ENCODE data around the gene KIF16B. TPM values are rescaled to one million over a fixed set of nuclear protein-coding genes. Genes with fewer than 3 reads are reported as not detected.

Gene KIF16B
- total RNA-seq, 1 experiment from 2014 or later, result 15.8 TPM

DNA sequence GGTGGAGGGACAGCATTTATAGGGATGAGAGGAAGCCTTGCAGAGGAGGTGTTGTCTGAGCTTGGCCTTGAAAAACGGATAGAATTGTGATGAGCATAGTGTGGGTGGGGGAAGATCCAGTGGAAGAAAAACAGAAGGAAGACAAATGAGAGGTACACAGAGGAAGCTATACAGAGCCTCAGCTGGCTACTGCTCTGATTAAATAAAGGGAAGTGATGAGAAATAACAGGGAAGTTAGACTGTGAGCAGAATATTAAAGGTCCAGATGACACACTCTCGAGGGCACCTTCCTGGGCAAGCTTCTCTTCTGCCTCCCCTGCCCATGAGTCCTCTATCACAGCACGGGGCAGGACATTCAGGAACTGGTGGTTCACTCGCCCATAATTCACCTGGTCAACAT lies 182.3 kb downstream of the KIF16B start:
- DNase-seq (ENCODE audit: unreplicated experiment), result no peak
- intact Hi-C loops (cut with micrococcal nuclease), result no loop called here
- BruUV-seq (replicated peaks), result no TSS peak
- Mint-ChIP-seq H3K4me1 (ENCODE audit: insufficient read depth, unreplicated experiment) (no peaks in the 10 kb centered on the region), H3K9me3 (ENCODE audit: unreplicated experiment) (no peaks in the 10 kb centered on the region), H3K27me3 (ENCODE audit: insufficient read depth, unreplicated experiment) (no peaks in the 10 kb centered on the region), H3K4me3 (ENCODE audit: unreplicated experiment) (no peak overlapping the region), H3K36me3 (ENCODE audit: insufficient read depth, unreplicated experiment) (peaks cover 5% of the 10 kb centered on the region), H3K27ac (ENCODE audit: low read depth, unreplicated experiment) (no peak overlapping the region)
- ChIA-PET POLR2A (no interaction called here), CTCF (interaction anchor here (0.5 kb wide), 1 partner anchor 362 kb away, joined by 3 read pairs; no protein-coding TSS in a partner anchor)
- TF ChIP-seq, protein P1, sequence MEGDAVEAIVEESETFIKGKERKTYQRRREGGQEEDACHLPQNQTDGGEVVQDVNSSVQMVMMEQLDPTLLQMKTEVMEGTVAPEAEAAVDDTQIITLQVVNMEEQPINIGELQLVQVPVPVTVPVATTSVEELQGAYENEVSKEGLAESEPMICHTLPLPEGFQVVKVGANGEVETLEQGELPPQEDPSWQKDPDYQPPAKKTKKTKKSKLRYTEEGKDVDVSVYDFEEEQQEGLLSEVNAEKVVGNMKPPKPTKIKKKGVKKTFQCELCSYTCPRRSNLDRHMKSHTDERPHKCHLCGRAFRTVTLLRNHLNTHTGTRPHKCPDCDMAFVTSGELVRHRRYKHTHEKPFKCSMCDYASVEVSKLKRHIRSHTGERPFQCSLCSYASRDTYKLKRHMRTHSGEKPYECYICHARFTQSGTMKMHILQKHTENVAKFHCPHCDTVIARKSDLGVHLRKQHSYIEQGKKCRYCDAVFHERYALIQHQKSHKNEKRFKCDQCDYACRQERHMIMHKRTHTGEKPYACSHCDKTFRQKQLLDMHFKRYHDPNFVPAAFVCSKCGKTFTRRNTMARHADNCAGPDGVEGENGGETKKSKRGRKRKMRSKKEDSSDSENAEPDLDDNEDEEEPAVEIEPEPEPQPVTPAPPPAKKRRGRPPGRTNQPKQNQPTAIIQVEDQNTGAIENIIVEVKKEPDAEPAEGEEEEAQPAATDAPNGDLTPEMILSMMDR (IDR thresholded peaks at IDR 0.05; ENCODE audit: unreplicated experiment), result no peak

DNA sequence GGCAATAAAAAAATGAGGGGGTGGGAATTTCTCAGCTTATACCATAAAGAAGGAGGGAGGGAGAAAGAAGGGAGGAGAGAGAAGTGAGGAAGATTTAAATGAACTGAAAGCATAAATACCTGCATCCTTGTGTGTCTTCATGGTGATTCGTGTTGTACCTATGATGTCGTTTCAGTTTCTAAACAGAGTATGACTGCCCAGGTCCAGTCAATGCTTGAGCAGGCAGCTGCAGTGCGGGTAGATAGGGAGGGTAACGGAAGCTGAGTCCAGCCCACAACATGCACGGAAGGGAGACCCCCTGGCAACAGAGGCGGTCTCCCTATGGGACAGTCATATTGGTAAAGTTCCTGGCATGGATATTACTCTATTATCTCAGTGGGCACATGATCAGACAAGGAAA lies 184.5 kb downstream of the KIF16B start:
- CTCF ChIA-PET, result no interaction called here
- no peaks in the 10 kb centered on the region for H3K27me3 Mint-ChIP-seq (ENCODE audit: insufficient read depth, unreplicated experiment)
- no peak overlapping the region for H3K27ac Mint-ChIP-seq (ENCODE audit: low read depth, unreplicated experiment)
- intact Hi-C loops (cut with micrococcal nuclease), result no loop called here
- H3K4me3 Mint-ChIP-seq (ENCODE audit: unreplicated experiment), result no peak overlapping the region
- TF ChIP-seq, protein P1 (IDR thresholded peaks at IDR 0.05; ENCODE audit: unreplicated experiment), result no peak
- no TSS peak for BruUV-seq (replicated peaks)
- peaks cover 12% of the 10 kb centered on the region for H3K36me3 Mint-ChIP-seq (ENCODE audit: insufficient read depth, unreplicated experiment)
- no peaks in the 10 kb centered on the region for H3K4me1 Mint-ChIP-seq (ENCODE audit: insufficient read depth, unreplicated experiment)
- DNase-seq (ENCODE audit: unreplicated experiment), result no peak
- POLR2A ChIA-PET, result no interaction called here
- H3K9me3 Mint-ChIP-seq (ENCODE audit: unreplicated experiment), result no peaks in the 10 kb centered on the region

DNA sequence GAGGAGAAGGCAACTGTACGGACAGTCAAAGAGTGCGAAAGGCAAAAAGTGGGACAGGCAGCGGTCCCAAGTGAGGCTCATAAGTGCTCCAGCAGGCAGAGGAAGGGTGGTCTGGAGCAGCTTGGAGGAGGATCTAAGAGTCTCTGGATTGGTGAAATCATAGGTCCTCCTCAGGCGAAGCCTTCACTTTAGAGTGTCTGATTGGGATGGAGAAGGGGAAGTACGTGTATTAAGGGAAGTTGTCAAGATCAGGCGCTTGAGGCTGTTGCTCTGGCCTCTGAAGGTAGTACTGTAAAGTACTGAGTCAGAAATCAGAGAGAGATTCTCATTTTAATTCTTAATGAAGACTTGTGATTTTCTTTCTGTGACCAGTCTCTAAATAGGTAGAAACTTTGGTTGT lies 185.6 kb downstream of the KIF16B start:
- no TSS peak for BruUV-seq (replicated peaks)
- Mint-ChIP-seq H3K4me1 (ENCODE audit: insufficient read depth, unreplicated experiment) (no peaks in the 10 kb centered on the region), H3K9me3 (ENCODE audit: unreplicated experiment) (no peaks in the 10 kb centered on the region), H3K27me3 (ENCODE audit: insufficient read depth, unreplicated experiment) (no peaks in the 10 kb centered on the region), H3K4me3 (ENCODE audit: unreplicated experiment) (no peak overlapping the region), H3K27ac (ENCODE audit: low read depth, unreplicated experiment) (no peak overlapping the region), H3K36me3 (ENCODE audit: insufficient read depth, unreplicated experiment) (peaks cover 12% of the 10 kb centered on the region)
- ChIA-PET CTCF (no interaction called here), POLR2A (no interaction called here)
- intact Hi-C loops (cut with micrococcal nuclease), result no loop called here
- TF ChIP-seq, protein P1 (IDR thresholded peaks at IDR 0.05; ENCODE audit: unreplicated experiment), result no peak
- DNase-seq (ENCODE audit: unreplicated experiment), result no peak

DNA sequence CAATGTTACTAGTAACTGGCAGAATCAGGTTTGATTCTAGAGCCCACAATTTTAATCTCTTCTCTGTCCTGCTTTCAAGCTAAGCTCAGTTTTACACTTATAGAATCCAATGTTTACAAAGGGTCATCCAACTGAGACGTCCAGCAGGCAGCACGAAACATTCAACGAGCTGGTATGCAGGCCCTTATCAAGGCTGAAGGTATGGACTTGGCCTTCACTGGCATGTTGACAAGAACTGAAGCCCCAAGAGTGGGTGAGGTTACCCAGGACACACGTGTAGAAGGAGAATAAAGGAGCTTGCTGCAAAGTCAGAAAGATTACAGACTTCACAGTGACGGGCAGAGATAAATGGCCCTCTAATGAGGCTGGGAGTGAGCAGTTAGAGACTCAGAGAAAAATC lies 187.4 kb downstream of the KIF16B start:
- DNase-seq (ENCODE audit: unreplicated experiment), result no peak
- POLR2A ChIA-PET, result interaction anchor here (0.6 to 0.8 kb wide), 2 partner anchors 29 to 1508 kb away, joined by 3 to 4 read pairs; no protein-coding TSS in a partner anchor
- H3K4me3 Mint-ChIP-seq (ENCODE audit: unreplicated experiment), result no peak overlapping the region
- no TSS peak for BruUV-seq (replicated peaks)
- no peaks in the 10 kb centered on the region for H3K27me3 Mint-ChIP-seq (ENCODE audit: insufficient read depth, unreplicated experiment)
- CTCF ChIA-PET, result no interaction called here
- no peaks in the 10 kb centered on the region for H3K9me3 Mint-ChIP-seq (ENCODE audit: unreplicated experiment)
- H3K4me1 Mint-ChIP-seq (ENCODE audit: insufficient read depth, unreplicated experiment), result no peaks in the 10 kb centered on the region
- intact Hi-C loops (cut with micrococcal nuclease), result no loop called here
- TF ChIP-seq, protein P1 (IDR thresholded peaks at IDR 0.05; ENCODE audit: unreplicated experiment), result no peak
- H3K36me3 Mint-ChIP-seq (ENCODE audit: insufficient read depth, unreplicated experiment), result peaks cover 7% of the 10 kb centered on the region
- H3K27ac Mint-ChIP-seq (ENCODE audit: low read depth, unreplicated experiment), result no peak overlapping the region

All from MCF 10A (cell line).